Upper lobe of left lung (tissue), 4 donors: Measurements from ENCODE around the gene CHI3L1.

Experiments
- EP300 ChIP-seq, 4 donors: sonication (generic); formaldehyde crosslinking; IDR thresholded peaks; one replicate each; pipeline ENCODE4 v1.5.1; 2017; ENCODE audit warnings: antibody characterized with exemption in 4 of 4, control low read depth in 2 of 4
- POLR2A ChIP-seq, 4 donors: fragments of 450-650 bp; IDR thresholded peaks; one replicate each; pipeline ENCODE4 v1.5.1; 2016 to 2017; ENCODE audit warnings: antibody characterized with exemption in 4 of 4, mild to moderate bottlenecking in 2 of 4
- POLR2AphosphoS5 ChIP-seq, 2 donors: sonication (generic); formaldehyde crosslinking; IDR thresholded peaks; one replicate each; pipeline ENCODE4 v1.5.1; 2017; ENCODE audit warnings: antibody characterized with exemption in 2 of 2
- TF ChIP-seq, protein P1 (sequence below), 6 experiments: fragments of 450-650 bp in 4 of 6; fragments of 200-600 bp in 2 of 6; sonication (generic) in 2 of 6; IDR thresholded peaks; one replicate each; pipeline ENCODE4 v1.5.1; 2016 to 2019; ENCODE audit warnings: antibody characterized with exemption in 6 of 6

DNA sequence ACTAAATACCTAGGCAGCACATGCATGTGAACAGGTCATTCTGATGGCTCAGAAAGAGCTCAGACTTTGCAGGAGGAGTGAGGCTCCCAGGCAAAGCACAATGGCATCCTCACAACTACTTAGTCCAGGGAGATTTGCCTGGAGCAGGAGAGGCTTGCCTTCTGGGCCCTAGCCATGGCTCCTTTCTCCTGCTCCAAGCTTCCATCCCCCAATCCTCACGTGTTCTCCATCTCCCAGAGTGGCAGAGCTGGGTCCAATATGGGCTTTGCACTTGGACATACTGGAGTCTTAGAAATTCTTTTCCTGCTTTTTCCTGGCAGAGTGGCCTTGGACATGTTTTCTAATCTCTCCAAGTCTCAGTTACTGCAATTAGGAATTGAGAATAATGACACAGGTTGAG, 26.7 kb downstream of the CHI3L1 start:
- TF ChIP-seq, protein P1, sequence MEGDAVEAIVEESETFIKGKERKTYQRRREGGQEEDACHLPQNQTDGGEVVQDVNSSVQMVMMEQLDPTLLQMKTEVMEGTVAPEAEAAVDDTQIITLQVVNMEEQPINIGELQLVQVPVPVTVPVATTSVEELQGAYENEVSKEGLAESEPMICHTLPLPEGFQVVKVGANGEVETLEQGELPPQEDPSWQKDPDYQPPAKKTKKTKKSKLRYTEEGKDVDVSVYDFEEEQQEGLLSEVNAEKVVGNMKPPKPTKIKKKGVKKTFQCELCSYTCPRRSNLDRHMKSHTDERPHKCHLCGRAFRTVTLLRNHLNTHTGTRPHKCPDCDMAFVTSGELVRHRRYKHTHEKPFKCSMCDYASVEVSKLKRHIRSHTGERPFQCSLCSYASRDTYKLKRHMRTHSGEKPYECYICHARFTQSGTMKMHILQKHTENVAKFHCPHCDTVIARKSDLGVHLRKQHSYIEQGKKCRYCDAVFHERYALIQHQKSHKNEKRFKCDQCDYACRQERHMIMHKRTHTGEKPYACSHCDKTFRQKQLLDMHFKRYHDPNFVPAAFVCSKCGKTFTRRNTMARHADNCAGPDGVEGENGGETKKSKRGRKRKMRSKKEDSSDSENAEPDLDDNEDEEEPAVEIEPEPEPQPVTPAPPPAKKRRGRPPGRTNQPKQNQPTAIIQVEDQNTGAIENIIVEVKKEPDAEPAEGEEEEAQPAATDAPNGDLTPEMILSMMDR (IDR thresholded peaks at IDR 0.05), result no peak
- no peak for TF ChIP-seq POLR2A (IDR thresholded peaks at IDR 0.05)
- TF ChIP-seq EP300 (IDR thresholded peaks at IDR 0.05), result no peak
- no peak for TF ChIP-seq POLR2AphosphoS5 (IDR thresholded peaks at IDR 0.05)
